SK-N-SH (cell line): ENCODE data around the gene MGAT5B. TPM values are rescaled to one million over a fixed set of nuclear protein-coding genes. Genes with fewer than 3 reads are reported as not detected.

Source experiments
- CTCF ChIA-PET: fragments of 300-600, 350-600 bp; formaldehyde crosslinking; extraction: SDS; loops from one replicate; lab custom pipeline; 2021; lab: Yijun Ruan, JAX
- POLR2A ChIA-PET: fragments of 350-600 bp; sonication (Branson Sonifier 250); formaldehyde crosslinking; extraction: SDS; loops from one replicate; lab custom pipeline; 2020; ENCODE audit warnings: antibody characterized with exemption, inconsistent platforms; lab: Yijun Ruan, JAX
- DNase-seq: peaks from one replicate; pipeline ENCODE4 v3.0.0; 2012
- H2AFZ ChIP-seq: fragments of 200-600 bp; sonication (generic); 2 replicates; pipeline ENCODE4 v1.8.1; 2016; ENCODE audit warnings: antibody characterized with exemption, mild to moderate bottlenecking, low read depth
- H3F3A ChIP-seq: fragments of 200-600 bp; sonication (generic); replicated peaks from 2 replicates; pipeline ENCODE3; 2016; ENCODE audit warnings: antibody characterized with exemption, mild to moderate bottlenecking; ENCODE audit not compliant: insufficient read depth
- H3K27ac ChIP-seq, 2 experiments: fragments of 200-500 bp in 1 of 2; fragments of 200-600 bp in 1 of 2; sonication (Bioruptor generic) in 1 of 2; sonication (generic), shearing (Covaris generic) in 1 of 2; 2 replicates each; pipeline versions ENCODE4 v1.5.1 to v1.6.1; 2014 to 2016; ENCODE audit warnings: low read depth in 2 of 2, inconsistent platforms in 1 of 2, low read length in 1 of 2, mild to moderate bottlenecking in 1 of 2, mixed read lengths in 1 of 2
- H3K27me3 ChIP-seq: fragments of 200-600 bp; sonication (generic), shearing (Covaris generic); 2 replicates; pipeline ENCODE4 v1.6.1; 2016; ENCODE audit warnings: mixed run types; ENCODE audit not compliant: insufficient read depth
- H3K36me3 ChIP-seq, 2 experiments: fragments of 200-500 bp in 1 of 2; fragments of 200-600 bp in 1 of 2; sonication (Bioruptor generic) in 1 of 2; sonication (generic) in 1 of 2; replicated peaks in 1 of 2; 2 replicates each; pipeline versions ENCODE3 to v1.5.1; 2014 to 2016; ENCODE audit warnings: low read length in 1 of 2, mild to moderate bottlenecking in 1 of 2; ENCODE audit not compliant: insufficient read depth in 2 of 2, control insufficient read depth in 1 of 2
- H3K4me1 ChIP-seq, 2 experiments: fragments of 200-500 bp in 1 of 2; fragments of 200-600 bp in 1 of 2; sonication (Bioruptor generic) in 1 of 2; sonication (generic), shearing (Covaris generic) in 1 of 2; 2 replicates each; pipeline versions ENCODE4 v1.5.1 to v1.6.1; 2014 to 2016; ENCODE audit warnings: low read depth in 1 of 2, low read length in 1 of 2, mixed run types in 1 of 2; ENCODE audit not compliant: insufficient read depth in 2 of 2, control insufficient read depth in 1 of 2
- H3K4me2 ChIP-seq: fragments of 200-600 bp; sonication (generic), shearing (Covaris generic); 2 replicates; pipeline ENCODE4 v1.6.1; 2017; ENCODE audit warnings: mixed run types
- H3K4me3 ChIP-seq, 2 experiments: fragments of 200-500 bp in 1 of 2; fragments of 200-600 bp in 1 of 2; sonication (Bioruptor generic) in 1 of 2; sonication (generic), shearing (Covaris generic) in 1 of 2; 2 replicates each; pipeline versions ENCODE4 v1.5.1 to v1.8.1; 2014 to 2016; ENCODE audit warnings: low read depth in 2 of 2, inconsistent platforms in 1 of 2, low read length in 1 of 2, mild to moderate bottlenecking in 1 of 2, mixed read lengths in 1 of 2, moderate library complexity in 1 of 2
- H3K79me2 ChIP-seq: fragments of 200-600 bp; sonication (generic); 2 replicates; pipeline ENCODE4 v1.8.1; 2017; ENCODE audit warnings: mild to moderate bottlenecking; ENCODE audit not compliant: insufficient read depth
- H3K9ac ChIP-seq: fragments of 200-600 bp; sonication (generic); 2 replicates; pipeline ENCODE4 v1.6.1; 2017; ENCODE audit warnings: mixed run types
- H3K9me2 ChIP-seq: fragments of 200-600 bp; sonication (generic); 2 replicates; pipeline ENCODE4 v1.6.1; 2017; ENCODE audit warnings: mixed run types
- H3K9me3 ChIP-seq: fragments of 200-600 bp; sonication (generic); 2 replicates; pipeline ENCODE4 v1.6.1; 2017; ENCODE audit warnings: mixed run types, mild to moderate bottlenecking, moderate library complexity
- H4K20me1 ChIP-seq: fragments of 200-600 bp; sonication (generic); 2 replicates; pipeline ENCODE4 v1.6.1; 2017; ENCODE audit warnings: mild to moderate bottlenecking, mixed run types; ENCODE audit not compliant: insufficient read depth
- FOSL2 ChIP-seq: IDR thresholded peaks from 2 replicates; pipeline ENCODE4 v1.4.0; 2012; ENCODE audit warnings: low read depth, mild to moderate bottlenecking, moderate library complexity, borderline replicate concordance
- FOXJ3 ChIP-seq: sonication (generic); formaldehyde crosslinking; IDR thresholded peaks from 2 replicates; pipeline ENCODE4 v1.5.1; 2020; ENCODE audit warnings: mild to moderate bottlenecking, missing genetic modification reagents
- MAX ChIP-seq: IDR thresholded peaks from 2 replicates; pipeline ENCODE4 v1.4.0; 2012; ENCODE audit warnings: low read depth
- MXI1 ChIP-seq: IDR thresholded peaks from 2 replicates; pipeline ENCODE4 v1.6.1; 2012; ENCODE audit warnings: mild to moderate bottlenecking, low read depth, low read length, improper control_type of control experiment
- NFIC ChIP-seq: IDR thresholded peaks from 2 replicates; pipeline ENCODE4 v1.4.0; 2012; ENCODE audit warnings: borderline replicate concordance
- POLR2AphosphoS5 ChIP-seq: IDR thresholded peaks from 2 replicates; pipeline ENCODE4 v1.6.1; 2012; ENCODE audit warnings: low read depth, low read length
- RFX5 ChIP-seq: IDR thresholded peaks from 2 replicates; pipeline ENCODE4 v1.6.1; 2012; ENCODE audit warnings: mild to moderate bottlenecking, improper control_type of control experiment, low read length
- SIN3A ChIP-seq: IDR thresholded peaks from 2 replicates; pipeline ENCODE4 v1.6.1; 2012; ENCODE audit warnings: low read depth, mild to moderate bottlenecking, low read length, moderate library complexity, borderline replicate concordance
- USF1 ChIP-seq: IDR thresholded peaks from 2 replicates; pipeline ENCODE4 v1.4.0; 2012; ENCODE audit warnings: low read depth, borderline replicate concordance
- WGBS: methylation state at CpG from one replicate; pipeline ENCODE4 v1.1.6; 2017; ENCODE audit warnings: low lambda C conversion rate; 5-methylcytosine and 5-hydroxymethylcytosine counted together
- polyA plus RNA-seq, 3 experiments: library from polyadenylated mRNA; depleted of rRNA; stranded (reverse); fragments of >200 nt; gene quantifications; 2 replicates each; pipeline ENCODE4 v1.2.3, GENCODE V29; 2012
- TF ChIP-seq, protein P1 (sequence below): fragments of 200-600 bp; sonication (generic); IDR thresholded peaks from 2 replicates; pipeline ENCODE4 v1.6.1; 2017; ENCODE audit warnings: antibody characterized with exemption, mild to moderate bottlenecking, moderate library complexity
- TF ChIP-seq, protein P2 (sequence below): fragments of 150-350 bp; IDR thresholded peaks from 2 replicates; pipeline ENCODE4 v1.6.1; 2016; ENCODE audit warnings: mild to moderate bottlenecking, low read depth, low read length

Gene MGAT5B
- polyA plus RNA-seq, 1 of the 3 experiments (the other 2 are of a cell fraction): 13.8 TPM

DNA sequence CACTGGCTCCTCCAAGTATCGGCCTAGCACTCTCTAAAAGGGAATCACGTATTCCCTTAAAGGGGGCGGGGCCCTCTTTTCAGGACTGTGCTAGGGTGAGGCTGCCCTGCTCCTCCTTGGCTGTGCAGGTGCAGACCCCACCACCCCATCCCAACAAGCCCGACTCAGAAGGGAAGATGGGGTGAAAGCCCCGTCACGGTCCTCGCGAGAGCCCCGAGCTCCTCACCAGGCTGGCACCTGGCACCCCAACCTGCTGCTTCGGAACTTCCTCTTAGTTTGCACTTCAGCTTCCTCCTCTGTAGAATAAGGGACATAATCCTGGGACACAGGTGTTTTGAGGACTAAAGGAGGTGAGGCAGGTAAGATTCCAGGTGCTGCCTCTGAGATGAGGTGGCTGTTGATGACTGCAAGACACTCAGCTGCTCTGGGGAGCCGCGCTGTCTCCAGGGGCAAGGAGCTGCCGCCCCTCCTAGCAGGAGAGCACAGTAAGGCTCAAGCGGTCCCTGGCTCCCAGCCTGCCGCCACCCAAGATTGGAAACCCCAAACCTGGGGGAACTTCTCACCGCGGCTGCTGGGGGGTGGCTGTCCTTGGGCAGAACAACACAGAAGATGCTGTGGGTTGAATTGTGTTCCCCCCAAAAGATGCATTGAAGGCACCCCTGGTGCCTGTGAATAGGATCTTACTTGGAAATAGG, 88.8 kb downstream of the MGAT5B start:
- H3K9ac ChIP-seq: no peak overlapping the region
- no peak overlapping the region for H3K4me2 ChIP-seq
- no peak for TF ChIP-seq USF1
- TF ChIP-seq FOSL2: no peak
- TF ChIP-seq, protein P1, sequence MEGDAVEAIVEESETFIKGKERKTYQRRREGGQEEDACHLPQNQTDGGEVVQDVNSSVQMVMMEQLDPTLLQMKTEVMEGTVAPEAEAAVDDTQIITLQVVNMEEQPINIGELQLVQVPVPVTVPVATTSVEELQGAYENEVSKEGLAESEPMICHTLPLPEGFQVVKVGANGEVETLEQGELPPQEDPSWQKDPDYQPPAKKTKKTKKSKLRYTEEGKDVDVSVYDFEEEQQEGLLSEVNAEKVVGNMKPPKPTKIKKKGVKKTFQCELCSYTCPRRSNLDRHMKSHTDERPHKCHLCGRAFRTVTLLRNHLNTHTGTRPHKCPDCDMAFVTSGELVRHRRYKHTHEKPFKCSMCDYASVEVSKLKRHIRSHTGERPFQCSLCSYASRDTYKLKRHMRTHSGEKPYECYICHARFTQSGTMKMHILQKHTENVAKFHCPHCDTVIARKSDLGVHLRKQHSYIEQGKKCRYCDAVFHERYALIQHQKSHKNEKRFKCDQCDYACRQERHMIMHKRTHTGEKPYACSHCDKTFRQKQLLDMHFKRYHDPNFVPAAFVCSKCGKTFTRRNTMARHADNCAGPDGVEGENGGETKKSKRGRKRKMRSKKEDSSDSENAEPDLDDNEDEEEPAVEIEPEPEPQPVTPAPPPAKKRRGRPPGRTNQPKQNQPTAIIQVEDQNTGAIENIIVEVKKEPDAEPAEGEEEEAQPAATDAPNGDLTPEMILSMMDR: no peak
- TF ChIP-seq RFX5: no peak
- TF ChIP-seq, protein P2, sequence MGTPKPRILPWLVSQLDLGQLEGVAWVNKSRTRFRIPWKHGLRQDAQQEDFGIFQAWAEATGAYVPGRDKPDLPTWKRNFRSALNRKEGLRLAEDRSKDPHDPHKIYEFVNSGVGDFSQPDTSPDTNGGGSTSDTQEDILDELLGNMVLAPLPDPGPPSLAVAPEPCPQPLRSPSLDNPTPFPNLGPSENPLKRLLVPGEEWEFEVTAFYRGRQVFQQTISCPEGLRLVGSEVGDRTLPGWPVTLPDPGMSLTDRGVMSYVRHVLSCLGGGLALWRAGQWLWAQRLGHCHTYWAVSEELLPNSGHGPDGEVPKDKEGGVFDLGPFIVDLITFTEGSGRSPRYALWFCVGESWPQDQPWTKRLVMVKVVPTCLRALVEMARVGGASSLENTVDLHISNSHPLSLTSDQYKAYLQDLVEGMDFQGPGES: no peak
- TF ChIP-seq MAX: no peak
- no peak for TF ChIP-seq NFIC
- no peak for TF ChIP-seq FOXJ3 (CRISPR knock-in tag)
- no peak for TF ChIP-seq SIN3A
- no peak for TF ChIP-seq MXI1
- no peak for TF ChIP-seq POLR2AphosphoS5
- no peaks in the 10 kb centered on the region for H3F3A ChIP-seq
- H4K20me1 ChIP-seq: no peaks in the 10 kb centered on the region
- H3K9me3 ChIP-seq: no peaks in the 10 kb centered on the region
- H3K27me3 ChIP-seq: no peaks in the 10 kb centered on the region
- H3K27ac ChIP-seq: no peak overlapping the region
- H3K4me1 ChIP-seq: peaks cover 0 to 8% of the 10 kb centered on the region in 2 experiments; a peak in 2 of 4 replicates
- 89% methylated on average over 12 of the region's 17 CpGs for WGBS
- no peaks in the 10 kb centered on the region for H3K9me2 ChIP-seq
- no peak overlapping the region for H3K4me3 ChIP-seq
- H3K79me2 ChIP-seq: no peaks in the 10 kb centered on the region
- DNase-seq: no peak
- CTCF ChIA-PET: interaction anchor here (1.3 to 3.2 kb wide), 4 partner anchors 20 to 99 kb away, joined by 4 to 21 read pairs (median 5); partner anchors contain the start of gene MGAT5B
- no peaks in the 10 kb centered on the region for H3K36me3 ChIP-seq
- POLR2A ChIA-PET: interaction anchor here (0.9 to 1.3 kb wide), 2 partner anchors 12 kb away, joined by 3 to 4 read pairs; no protein-coding TSS in a partner anchor
- no peak overlapping the region for H2AFZ ChIP-seq
